Mesothelial cell of epicardium (in vitro differentiated cells): ENCODE data around the gene TFDP2. TPM values are rescaled to one million over a fixed set of nuclear protein-coding genes. Genes with fewer than 3 reads are reported as not detected.

Experiments
- DNase-seq, 2 experiments: peaks; one replicate each; pipeline ENCODE4 v3.0.0; 2021; ENCODE audit warnings: low spot score in 2 of 2; ENCODE audit not compliant: unreplicated experiment in 2 of 2
- H3K27ac Mint-ChIP-seq: 2 replicates; pipeline ENCODE4 v1.8.0; 2021; ENCODE audit warnings: mixed read lengths
- H3K27me3 Mint-ChIP-seq: 2 replicates; pipeline ENCODE4 v1.8.0; 2021; ENCODE audit warnings: low read depth, mixed read lengths
- H3K36me3 Mint-ChIP-seq: 2 replicates; pipeline ENCODE4 v1.8.0; 2021; ENCODE audit warnings: mixed read lengths
- H3K4me1 Mint-ChIP-seq: 2 replicates; pipeline ENCODE4 v1.8.0; 2021; ENCODE audit warnings: mixed read lengths
- H3K4me3 Mint-ChIP-seq: 2 replicates; pipeline ENCODE4 v1.8.0; 2021; ENCODE audit warnings: mild to moderate bottlenecking, moderate library complexity, mixed read lengths
- H3K9me3 Mint-ChIP-seq: 2 replicates; pipeline ENCODE4 v1.8.0; 2021; ENCODE audit warnings: mixed read lengths
- CTCF ChIP-seq: fragments of 200-600 bp; sonication (generic); IDR thresholded peaks from one replicate; pipeline ENCODE4 v1.5.0; 2021; ENCODE audit warnings: antibody characterized with exemption; ENCODE audit not compliant: unreplicated experiment
- total RNA-seq: library from RNA; stranded (reverse); gene quantifications from 3 replicates; pipeline ENCODE4 v1.2.1, GENCODE V29; 2021

The TFDP2 gene
- total RNA-seq, 1 donor from 2014 or later = 109 TPM

- no peak overlapping the region for H3K27ac Mint-ChIP-seq
- TF ChIP-seq CTCF = no peak
- H3K27me3 Mint-ChIP-seq = no peaks in the 10 kb centered on the region
- no peak for DNase-seq
- H3K4me1 Mint-ChIP-seq = no peaks in the 10 kb centered on the region
- H3K36me3 Mint-ChIP-seq = peaks cover 17% of the 10 kb centered on the region
- peaks cover 20% of the 10 kb centered on the region for H3K9me3 Mint-ChIP-seq
- H3K4me3 Mint-ChIP-seq = no peak overlapping the region
These were observed 60.8 kb downstream of the TFDP2 start for GRCh38 chr3:142088522-142088921.

DNA sequence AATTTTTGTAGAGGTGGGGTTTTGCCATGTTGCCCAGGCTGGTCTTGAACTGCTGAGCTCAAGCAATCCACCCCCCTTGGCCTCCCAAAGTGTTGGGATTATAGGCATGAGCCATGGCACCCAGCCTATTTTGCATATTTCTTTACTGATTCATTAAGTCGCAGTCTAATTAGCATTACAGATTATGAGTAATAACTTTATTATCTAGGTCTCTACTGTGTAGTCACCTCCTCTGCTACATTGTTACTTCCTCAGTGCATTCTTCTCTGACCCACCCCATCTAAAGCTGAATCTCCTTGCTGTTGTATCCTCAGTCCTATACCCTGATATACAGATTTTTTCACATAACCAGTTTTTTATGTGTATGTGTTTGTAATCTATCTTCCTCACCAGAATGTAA, 61.7 kb downstream of the TFDP2 start:
- Mint-ChIP-seq H3K27ac (no peak overlapping the region), H3K36me3 (peaks cover 22% of the 10 kb centered on the region), H3K27me3 (no peaks in the 10 kb centered on the region), H3K4me3 (no peak overlapping the region), H3K4me1 (no peaks in the 10 kb centered on the region), H3K9me3 (peaks cover 26% of the 10 kb centered on the region)
- DNase-seq = no peak
- no peak for TF ChIP-seq CTCF

- no peak overlapping the region for H3K4me3 Mint-ChIP-seq
- TF ChIP-seq CTCF = no peak
- H3K27ac Mint-ChIP-seq = no peak overlapping the region
- peaks cover 23% of the 10 kb centered on the region for H3K36me3 Mint-ChIP-seq
- peaks cover 30% of the 10 kb centered on the region for H3K9me3 Mint-ChIP-seq
- H3K27me3 Mint-ChIP-seq = no peaks in the 10 kb centered on the region
- no peaks in the 10 kb centered on the region for H3K4me1 Mint-ChIP-seq
- DNase-seq = no peak
These were observed 62.7 kb downstream of the TFDP2 start for GRCh38 chr3:142086581-142087090.

- DNase-seq = no peak
- TF ChIP-seq CTCF = no peak
- Mint-ChIP-seq H3K9me3 (peaks cover 55% of the 10 kb centered on the region), H3K27ac (no peak overlapping the region), H3K4me3 (no peak overlapping the region), H3K36me3 (peaks cover 51% of the 10 kb centered on the region), H3K27me3 (no peaks in the 10 kb centered on the region), H3K4me1 (no peaks in the 10 kb centered on the region)
These were observed 68.2 kb downstream of the TFDP2 start for GRCh38 chr3:142081178-142081577.

GRCh38 chr3:142077859-142078500, 71.4 kb downstream of the TFDP2 start:
- no peaks in the 10 kb centered on the region for H3K27me3 Mint-ChIP-seq
- no peak overlapping the region for H3K4me3 Mint-ChIP-seq
- peaks cover 36% of the 10 kb centered on the region for H3K36me3 Mint-ChIP-seq
- no peak overlapping the region for H3K27ac Mint-ChIP-seq
- no peak for TF ChIP-seq CTCF
- DNase-seq = no peak
- H3K9me3 Mint-ChIP-seq = peaks cover 35% of the 10 kb centered on the region
- H3K4me1 Mint-ChIP-seq = no peaks in the 10 kb centered on the region
